ENCODE data around the gene NUAK2.

The NUAK2 gene

DNA sequence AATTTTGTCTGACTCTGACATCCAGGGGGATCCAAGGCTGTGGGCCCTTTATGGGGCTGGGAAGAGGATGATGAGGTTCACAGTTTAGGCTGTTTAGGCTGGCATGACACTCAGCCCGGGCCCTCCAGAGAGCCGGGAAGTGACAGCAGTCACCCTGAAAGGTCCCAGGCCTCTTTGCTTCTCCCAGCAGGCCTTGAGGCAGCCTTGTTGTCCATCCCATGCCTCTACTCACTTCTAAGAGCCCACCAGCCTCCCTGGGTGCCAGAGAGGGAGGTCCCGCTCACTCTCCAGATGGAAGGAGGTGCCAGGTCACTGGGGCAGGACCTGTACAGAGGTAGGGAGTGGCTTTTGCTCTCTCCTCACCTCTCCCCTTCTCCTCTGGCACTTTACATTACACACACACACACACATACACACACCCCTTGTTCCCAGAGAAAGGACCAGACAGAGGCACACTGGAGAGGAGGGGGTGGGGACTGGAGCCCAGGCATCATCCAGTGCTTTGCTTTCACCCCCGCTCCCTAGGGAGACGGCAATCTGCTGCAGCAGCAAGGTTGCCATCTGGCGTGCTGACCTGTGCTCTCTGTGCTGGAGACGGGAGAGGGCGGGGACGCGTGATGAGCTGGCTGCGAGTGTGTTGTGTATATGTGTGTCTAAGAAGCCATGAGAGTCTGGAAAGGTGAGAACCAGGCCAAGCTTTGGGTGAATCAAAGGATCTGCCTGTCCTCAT lies 30.6 kb upstream of the NUAK2 start:
- Mint-ChIP-seq H3K27me3 (peaks cover 6% of the 10 kb centered on the region), H3K36me3 (no peaks in the 10 kb centered on the region), H3K4me1 (no peaks in the 10 kb centered on the region), H3K9me3 (no peaks in the 10 kb centered on the region), H3K4me3 (no peak overlapping the region), H3K27ac (peak overlapping the region; percentile 80)

DNA sequence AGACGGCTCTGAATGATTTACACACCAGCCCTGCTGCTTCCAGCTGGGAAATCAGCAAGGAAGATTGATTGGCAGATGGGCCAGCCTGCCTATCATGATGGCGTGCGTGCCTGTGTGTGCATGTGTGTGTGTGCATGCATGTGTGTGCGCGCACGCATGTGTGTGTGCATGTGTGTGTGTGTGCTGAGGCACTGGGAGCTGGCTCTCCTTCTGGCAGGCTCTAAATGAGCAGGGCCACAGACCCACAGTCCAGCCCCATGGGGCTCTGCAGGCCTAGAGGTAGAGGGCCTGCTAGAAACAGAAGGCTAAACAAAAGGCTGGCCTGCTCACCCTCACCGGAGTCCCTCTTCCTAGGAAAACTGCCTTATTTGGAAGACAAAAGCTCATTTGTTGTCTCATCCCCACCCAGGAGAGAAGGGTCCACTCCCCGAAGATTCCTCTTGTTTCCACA lies 29.2 kb upstream of the NUAK2 start:
- Mint-ChIP-seq H3K27ac (no peak overlapping the region), H3K4me3 (no peak overlapping the region), H3K4me1 (no peaks in the 10 kb centered on the region), H3K36me3 (no peaks in the 10 kb centered on the region), H3K27me3 (peaks cover 10% of the 10 kb centered on the region), H3K9me3 (no peaks in the 10 kb centered on the region)

DNA sequence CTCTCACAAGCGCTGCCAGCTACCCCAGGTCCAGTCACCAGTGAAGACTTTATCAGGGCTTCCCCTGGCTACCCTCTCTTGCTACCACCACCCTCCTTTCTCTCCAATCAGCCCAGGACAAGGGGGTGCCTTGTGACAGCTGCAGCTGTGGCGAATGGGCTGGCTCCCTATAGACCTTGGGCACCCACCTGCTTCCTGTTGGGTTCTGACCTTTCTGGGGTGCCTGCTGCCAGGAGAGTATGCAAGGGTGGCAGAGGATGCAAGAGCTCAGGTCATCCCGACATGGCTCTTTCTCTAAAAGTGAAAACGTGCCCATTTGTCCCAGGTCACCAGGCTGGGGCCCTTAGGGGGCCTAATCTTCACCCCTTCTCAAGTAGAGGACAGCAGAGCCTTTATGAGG lies 28.6 kb upstream of the NUAK2 start:
- peaks cover 12% of the 10 kb centered on the region for H3K27me3 Mint-ChIP-seq
- no peaks in the 10 kb centered on the region for H3K9me3 Mint-ChIP-seq
- no peak overlapping the region for H3K4me3 Mint-ChIP-seq
- no peaks in the 10 kb centered on the region for H3K36me3 Mint-ChIP-seq
- H3K4me1 Mint-ChIP-seq = no peaks in the 10 kb centered on the region
- H3K27ac Mint-ChIP-seq = no peak overlapping the region

DNA sequence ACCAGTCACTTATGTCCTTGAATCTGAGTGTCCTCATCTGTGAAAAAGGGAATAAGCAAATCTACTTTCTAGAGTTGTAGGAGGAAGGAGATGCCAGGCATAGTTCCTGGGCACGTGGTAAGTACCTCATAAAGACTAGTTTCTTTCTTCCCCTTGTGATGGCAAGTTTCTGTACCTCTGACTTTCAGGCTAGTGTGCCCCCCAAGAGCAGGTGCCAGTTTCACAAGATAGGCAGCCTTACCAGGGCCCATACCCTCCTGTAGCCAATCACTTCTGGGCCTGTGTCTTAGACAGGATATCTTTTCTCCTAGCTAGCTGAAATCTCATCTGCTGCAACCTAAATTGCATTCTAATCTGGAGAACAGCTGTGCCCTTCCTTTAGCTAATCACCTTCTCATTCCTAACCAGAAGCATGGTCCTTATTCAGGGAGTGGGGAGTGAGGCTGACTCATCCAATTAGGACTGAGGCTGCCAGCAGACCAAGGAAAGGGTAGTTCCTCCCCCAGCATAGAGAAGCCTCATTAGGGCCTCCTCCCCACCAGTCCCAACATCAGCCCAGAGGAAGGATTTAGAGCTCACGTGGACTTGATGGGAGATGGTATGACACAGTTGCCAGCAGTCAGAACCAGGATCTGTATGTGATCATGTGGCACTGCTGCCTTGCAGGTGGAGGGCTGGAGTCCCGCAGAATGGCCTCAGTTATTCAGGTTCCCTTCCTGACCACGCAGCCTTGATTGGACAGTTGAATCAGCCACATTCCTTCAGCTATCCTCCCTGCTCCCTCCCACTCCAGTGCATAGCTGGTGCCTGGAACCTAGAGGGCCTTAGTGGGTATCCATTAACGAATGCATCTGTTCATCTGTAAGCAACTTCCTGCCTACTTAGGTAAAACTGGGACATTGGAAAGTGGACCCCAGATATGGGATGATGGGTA lies 27.3 kb upstream of the NUAK2 start:
- Mint-ChIP-seq H3K27ac (no peak overlapping the region), H3K36me3 (no peaks in the 10 kb centered on the region), H3K4me3 (no peak overlapping the region), H3K4me1 (peaks cover 8% of the 10 kb centered on the region), H3K9me3 (no peaks in the 10 kb centered on the region), H3K27me3 (peaks cover 19% of the 10 kb centered on the region)

DNA sequence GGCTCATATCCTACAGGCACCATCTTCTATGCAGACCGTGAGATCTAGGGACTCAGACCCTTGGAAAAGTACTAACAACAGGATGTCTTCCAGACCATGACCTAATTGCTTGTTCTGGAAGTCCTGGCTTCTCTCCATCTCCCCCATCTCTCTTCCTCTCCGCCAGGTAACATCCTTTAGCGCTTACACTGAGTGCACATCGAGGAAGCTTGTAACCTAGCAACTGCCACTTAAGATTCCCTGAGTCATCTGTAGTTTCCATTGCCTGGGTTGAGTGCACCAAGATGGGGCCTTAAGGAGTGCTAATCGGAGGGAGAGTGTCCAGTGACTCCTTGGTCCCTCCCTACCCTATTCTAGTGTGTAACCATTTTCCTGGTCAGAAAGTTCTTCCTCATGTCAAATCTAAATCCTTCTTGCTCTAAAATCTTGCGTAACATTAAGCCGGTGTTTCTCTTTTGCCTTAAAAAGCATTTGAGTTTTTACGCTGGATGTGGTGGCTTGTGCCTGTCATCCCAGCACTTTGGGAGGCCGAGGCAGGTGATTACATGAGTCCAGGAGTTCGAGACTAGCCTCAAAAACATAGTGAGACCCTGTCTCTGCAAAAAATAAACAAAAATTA lies 25.5 kb upstream of the NUAK2 start:
- Mint-ChIP-seq H3K36me3 (no peaks in the 10 kb centered on the region), H3K27me3 (peaks cover 26% of the 10 kb centered on the region), H3K4me1 (peaks cover 8% of the 10 kb centered on the region), H3K4me3 (no peak overlapping the region), H3K9me3 (no peaks in the 10 kb centered on the region), H3K27ac (no peak overlapping the region)

DNA sequence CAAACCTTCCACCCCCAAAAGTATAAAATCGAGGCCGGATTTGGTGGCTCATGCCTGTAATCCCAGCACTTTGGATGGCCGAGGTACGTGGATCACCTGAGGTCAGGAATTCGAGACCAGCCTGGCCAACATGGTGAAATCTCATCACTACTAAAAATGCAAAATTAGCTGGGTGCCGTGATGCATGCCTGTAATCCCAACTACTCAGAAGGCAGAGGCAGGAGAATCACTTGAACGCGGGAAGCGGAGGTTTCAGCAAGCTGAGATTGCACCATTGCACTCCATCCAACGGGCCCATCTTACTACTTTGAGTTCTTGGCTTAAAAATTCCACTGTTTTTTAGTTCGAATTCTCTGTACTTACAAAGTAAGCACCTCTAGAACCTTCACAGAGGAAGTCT lies 24.2 kb upstream of the NUAK2 start:
- H3K4me3 Mint-ChIP-seq = no peak overlapping the region
- H3K9me3 Mint-ChIP-seq = no peaks in the 10 kb centered on the region
- peaks cover 26% of the 10 kb centered on the region for H3K27me3 Mint-ChIP-seq
- H3K27ac Mint-ChIP-seq = no peak overlapping the region
- H3K36me3 Mint-ChIP-seq = no peaks in the 10 kb centered on the region
- H3K4me1 Mint-ChIP-seq = peaks cover 8% of the 10 kb centered on the region

DNA sequence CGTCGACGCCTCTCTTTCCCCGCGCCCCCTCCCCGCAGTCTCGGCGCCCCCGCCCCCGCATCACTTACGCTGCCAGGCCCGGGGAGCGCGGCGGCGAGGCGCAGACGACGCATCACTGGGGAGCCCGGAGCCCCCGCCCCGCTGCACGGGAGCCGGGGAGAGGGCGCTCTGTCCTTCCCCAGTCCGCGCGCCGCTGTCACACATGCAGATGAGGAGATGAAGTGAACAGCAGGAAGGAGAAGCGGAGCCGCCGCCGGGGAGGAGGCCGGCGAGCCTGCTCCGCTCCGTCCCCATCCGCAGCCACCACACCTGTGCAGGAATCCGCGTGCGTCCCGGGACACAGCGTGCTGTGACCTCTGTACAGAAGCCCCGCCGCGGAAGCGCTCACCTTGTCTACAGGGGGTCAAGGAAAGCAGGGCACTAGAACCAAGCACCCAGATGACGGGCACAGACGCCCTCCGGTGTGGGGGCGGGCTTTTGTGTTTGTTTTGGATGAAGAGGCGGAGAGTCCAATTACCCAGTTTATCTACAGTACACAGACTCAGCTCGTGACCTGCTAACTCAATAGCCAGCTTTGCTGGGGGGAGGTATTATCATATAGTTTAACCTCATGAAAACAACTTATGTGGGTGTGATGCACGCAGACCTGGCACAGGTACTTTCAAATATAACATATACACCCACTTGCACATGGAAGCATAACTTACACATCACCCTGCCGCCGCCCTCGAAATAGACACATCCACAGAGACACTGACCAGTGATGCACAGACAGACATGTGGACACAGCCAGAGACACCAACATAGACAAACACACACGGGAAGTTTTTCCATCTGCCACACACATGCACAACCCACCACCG lies 22.8 kb upstream of the NUAK2 start:
- Mint-ChIP-seq H3K9me3 (no peaks in the 10 kb centered on the region), H3K36me3 (no peaks in the 10 kb centered on the region), H3K27ac (no peak overlapping the region), H3K27me3 (peaks cover 26% of the 10 kb centered on the region), H3K4me1 (peaks cover 8% of the 10 kb centered on the region), H3K4me3 (peak overlapping the region; percentile 59)

DNA sequence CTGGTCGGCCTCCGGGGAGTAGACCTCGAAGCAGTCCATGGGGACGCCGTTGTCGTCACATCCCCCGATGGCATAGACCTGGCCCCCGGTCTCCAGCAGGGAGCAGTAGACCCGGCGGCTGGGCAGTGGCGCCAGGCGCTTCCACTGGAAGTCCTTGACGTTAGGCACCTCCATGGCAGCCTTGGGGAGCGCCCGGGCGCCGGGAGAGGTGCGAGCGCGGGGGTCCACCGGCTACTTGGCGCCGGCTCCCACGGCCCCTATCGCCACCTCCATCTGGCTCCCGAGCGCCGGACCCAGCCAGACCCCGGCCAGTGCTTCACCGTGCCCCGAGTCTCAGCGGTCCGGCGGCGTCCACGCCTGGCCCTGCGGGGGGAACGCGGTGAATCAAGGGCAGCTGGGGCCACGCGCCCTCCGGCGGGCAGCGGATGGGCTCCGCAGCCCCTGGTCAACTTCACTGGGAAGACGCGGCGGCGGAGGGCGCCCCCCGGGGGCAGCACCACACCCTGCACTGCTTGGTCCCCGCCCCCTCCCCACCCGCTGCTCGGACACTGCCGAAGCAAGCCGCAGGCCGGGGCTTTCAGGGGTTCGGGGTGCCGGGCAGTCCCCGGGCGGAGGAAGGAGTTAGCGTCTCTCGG lies 22.0 kb upstream of the NUAK2 start:
- Mint-ChIP-seq H3K4me3 (no peak overlapping the region), H3K27ac (no peak overlapping the region), H3K4me1 (peaks cover 8% of the 10 kb centered on the region)

DNA sequence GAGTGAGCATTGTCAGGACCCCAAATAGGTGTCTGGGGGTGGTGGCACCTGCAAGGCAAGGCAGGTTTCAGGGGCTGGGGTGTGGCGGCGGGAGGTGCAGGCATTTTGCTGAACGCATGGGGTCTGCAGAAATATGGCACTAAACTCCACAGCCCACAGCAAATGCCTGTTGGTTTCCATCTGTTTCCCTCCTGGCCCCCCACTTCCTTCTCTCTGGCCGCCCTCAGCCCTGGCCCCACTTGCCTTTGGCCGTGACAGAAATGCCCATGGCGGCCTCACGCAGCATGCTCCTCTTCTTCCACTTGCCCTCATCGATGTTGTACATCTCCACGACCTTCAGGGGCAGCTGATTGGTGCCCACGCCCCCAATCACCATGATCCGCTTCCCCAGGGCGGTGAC lies 21.4 kb upstream of the NUAK2 start:
- Mint-ChIP-seq H3K9me3 (no peaks in the 10 kb centered on the region), H3K27ac (no peak overlapping the region), H3K4me3 (peak overlapping the region; percentile 47)

More for the DNA sequence above, 22.0 kb upstream of the NUAK2 start:
- peaks cover 26% of the 10 kb centered on the region for H3K27me3 Mint-ChIP-seq
- no peaks in the 10 kb centered on the region for H3K36me3 Mint-ChIP-seq
- H3K9me3 Mint-ChIP-seq = no peaks in the 10 kb centered on the region

DNA sequence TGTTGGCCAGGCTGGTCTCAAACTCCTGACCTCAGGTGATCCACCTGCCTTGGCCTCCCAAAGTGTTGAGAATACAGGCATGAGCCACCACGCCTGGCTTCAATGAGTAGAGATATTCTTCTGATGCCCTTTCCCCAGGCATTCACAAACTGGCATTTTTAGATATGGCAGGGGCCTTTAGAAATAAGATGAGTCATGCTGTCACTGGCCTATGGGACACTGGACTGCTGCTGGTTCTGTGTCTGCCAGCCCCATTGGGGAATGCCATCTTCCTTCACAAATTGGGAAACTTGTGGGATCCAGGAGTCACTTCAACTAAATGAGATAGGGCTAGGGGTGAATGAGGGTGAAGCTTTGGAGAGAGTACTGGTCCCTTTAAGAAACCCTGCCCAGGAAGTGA lies 19.1 kb upstream of the NUAK2 start:
- Mint-ChIP-seq H3K4me1 (peaks cover 8% of the 10 kb centered on the region), H3K27ac (no peak overlapping the region), H3K27me3 (peaks cover 17% of the 10 kb centered on the region), H3K9me3 (no peaks in the 10 kb centered on the region), H3K4me3 (peak overlapping the region; percentile 11), H3K36me3 (no peaks in the 10 kb centered on the region)

More for the DNA sequence above, 21.4 kb upstream of the NUAK2 start:
- H3K4me1 Mint-ChIP-seq = peaks cover 8% of the 10 kb centered on the region
- H3K27me3 Mint-ChIP-seq = peaks cover 26% of the 10 kb centered on the region
- no peaks in the 10 kb centered on the region for H3K36me3 Mint-ChIP-seq

DNA sequence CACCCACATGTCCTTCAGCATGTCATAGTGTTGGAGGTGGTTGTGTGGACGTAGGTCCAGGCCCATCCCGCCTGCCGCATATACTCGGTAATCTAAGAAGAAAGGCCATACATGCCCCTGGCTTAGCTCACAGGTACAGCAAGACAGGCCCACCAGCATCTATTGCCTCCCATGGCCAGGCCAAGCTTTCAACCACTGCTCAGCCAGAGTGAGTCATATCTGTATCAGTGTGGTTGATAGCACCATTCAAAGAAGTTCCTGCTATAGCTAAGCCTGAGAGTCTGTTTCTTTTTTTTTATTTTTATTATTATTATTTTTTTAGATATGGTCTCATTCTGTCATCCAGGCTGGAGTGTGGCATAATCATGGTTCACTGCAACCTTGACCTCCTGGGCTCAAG lies 18.2 kb upstream of the NUAK2 start:
- Mint-ChIP-seq H3K36me3 (no peaks in the 10 kb centered on the region), H3K9me3 (no peaks in the 10 kb centered on the region), H3K4me3 (no peak overlapping the region), H3K27ac (no peak overlapping the region), H3K27me3 (peaks cover 15% of the 10 kb centered on the region), H3K4me1 (peaks cover 6% of the 10 kb centered on the region)

DNA sequence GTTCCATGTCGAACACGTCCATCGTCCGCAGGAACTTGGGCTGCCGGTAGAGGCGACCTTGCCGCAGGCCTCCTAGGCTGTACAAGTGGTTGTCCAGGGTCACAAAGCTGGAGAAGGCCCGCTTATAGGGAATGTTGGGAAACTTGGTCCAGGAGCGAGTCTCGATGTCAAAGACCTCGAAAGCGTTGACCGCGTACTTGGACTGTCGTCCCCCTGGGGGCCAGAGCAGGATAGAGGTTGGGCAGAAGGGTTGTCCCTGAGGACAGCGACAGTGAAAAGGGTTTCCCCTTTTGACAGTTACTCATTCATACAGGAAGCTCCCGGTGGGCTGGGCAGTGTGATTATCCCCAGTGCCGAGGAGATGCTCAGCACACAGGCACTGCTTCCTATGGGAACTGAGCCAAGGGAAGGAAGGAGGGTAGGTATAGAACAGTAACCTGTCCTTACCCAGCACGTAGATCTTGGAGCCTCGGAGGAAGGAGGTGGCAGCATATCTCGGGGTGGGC lies 17.7 kb upstream of the NUAK2 start:
- Mint-ChIP-seq H3K9me3 (no peaks in the 10 kb centered on the region), H3K27me3 (peaks cover 10% of the 10 kb centered on the region), H3K27ac (no peak overlapping the region), H3K36me3 (no peaks in the 10 kb centered on the region), H3K4me3 (no peak overlapping the region), H3K4me1 (peaks cover 2% of the 10 kb centered on the region)

DNA sequence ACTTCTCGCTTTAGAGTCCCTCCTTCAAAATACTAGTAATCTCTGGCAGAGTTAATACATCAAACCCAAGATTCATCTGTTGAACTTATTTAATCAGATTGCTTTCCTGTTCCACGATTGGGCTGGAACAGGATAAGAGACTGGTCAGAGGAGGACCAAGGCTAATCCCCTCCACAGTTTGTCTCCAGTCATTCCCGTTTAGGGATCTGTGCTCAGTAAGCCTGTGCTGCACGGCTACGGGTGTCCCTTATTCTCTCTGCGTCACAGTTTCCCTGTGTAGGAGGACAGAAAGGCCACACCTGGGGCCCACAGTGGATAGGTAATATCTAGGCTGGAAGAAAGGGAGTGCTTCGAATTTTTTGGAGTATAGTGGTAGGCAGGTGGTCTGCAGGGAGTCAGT lies 16.5 kb upstream of the NUAK2 start:
- no peaks in the 10 kb centered on the region for H3K4me1 Mint-ChIP-seq
- H3K9me3 Mint-ChIP-seq = no peaks in the 10 kb centered on the region
- H3K36me3 Mint-ChIP-seq = no peaks in the 10 kb centered on the region
- peaks cover 7% of the 10 kb centered on the region for H3K27me3 Mint-ChIP-seq
- no peak overlapping the region for H3K4me3 Mint-ChIP-seq
- no peak overlapping the region for H3K27ac Mint-ChIP-seq

DNA sequence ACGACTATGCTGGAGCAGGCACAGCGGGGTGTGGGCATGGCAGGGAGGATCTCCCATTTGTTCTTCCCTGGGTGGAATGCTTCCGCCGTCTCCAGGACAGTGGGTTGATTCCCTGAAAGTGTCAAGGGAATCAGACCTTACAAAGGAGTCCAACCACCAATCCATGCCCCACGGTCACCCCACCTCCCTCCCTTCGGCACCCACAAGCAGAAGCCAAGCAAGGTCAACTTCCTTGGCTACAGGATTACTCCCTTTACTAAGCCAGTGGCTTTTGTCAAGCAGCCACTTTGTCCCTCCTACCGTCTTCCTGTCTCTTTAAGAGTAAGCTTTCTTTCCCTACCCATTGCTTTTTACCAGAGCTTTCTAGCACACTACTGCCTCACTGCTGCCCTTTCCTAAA lies 15.9 kb upstream of the NUAK2 start:
- Mint-ChIP-seq H3K4me3 (no peak overlapping the region), H3K27ac (peak overlapping the region; percentile 38), H3K9me3 (no peaks in the 10 kb centered on the region), H3K27me3 (peaks cover 4% of the 10 kb centered on the region), H3K4me1 (no peaks in the 10 kb centered on the region), H3K36me3 (no peaks in the 10 kb centered on the region)
